ENCODE data around the gene OLAH.
A peak's percentile ranks its signal among the peaks of the same experiment; 100 is the strongest.

Gene OLAH

DNA sequence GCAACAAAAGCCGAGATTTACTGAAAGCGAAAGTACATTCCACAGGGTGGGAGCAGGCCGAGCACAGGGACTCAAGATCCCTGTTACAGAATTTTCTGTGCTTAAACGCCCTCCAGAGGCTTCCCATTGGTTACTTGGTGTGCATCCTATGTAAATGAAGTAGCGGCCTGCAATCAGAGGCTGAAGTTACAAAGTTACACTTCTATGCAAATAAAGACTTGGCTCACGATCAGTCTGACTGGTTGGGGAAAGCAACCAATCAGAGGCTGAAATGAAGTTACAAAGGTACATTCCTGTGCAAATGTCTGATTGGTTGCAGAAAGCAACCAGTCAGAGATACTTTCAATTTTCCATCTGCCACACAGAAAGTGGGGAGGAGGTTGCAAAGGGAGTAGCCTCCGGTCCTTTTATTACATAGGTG, 40.8 kb downstream of the OLAH start:
- H3K36me3 ChIP-seq (ENCODE audit: control insufficient read depth in 2 of 2, insufficient read depth in 1 of 2, low read length in 2 of 2), result no peaks in the 10 kb centered on the region
- H3K4me1 ChIP-seq (ENCODE audit: control insufficient read depth, insufficient read depth, low read length), result no peaks in the 10 kb centered on the region
- no peak overlapping the region for H3K27ac ChIP-seq (ENCODE audit: extremely low read depth, low read depth, low read length)
- H3K9me3 ChIP-seq (ENCODE audit: control insufficient read depth, insufficient read depth, low read depth, low read length), result no peaks in the 10 kb centered on the region
- ChIA-PET POLR2A (no interaction called here), CTCF (no interaction called here)
- peak overlapping the region; percentile 15; the same call in 1 of the 2 replicates for H3K4me3 ChIP-seq (ENCODE audit: low read depth, low read length)
- peak; percentile 45; the same call in 1 of the 2 replicates for TF ChIP-seq ZNF350 (tag by site-specific recombination; IDR thresholded peaks at IDR 0.05)
- TF ChIP-seq, protein P1, sequence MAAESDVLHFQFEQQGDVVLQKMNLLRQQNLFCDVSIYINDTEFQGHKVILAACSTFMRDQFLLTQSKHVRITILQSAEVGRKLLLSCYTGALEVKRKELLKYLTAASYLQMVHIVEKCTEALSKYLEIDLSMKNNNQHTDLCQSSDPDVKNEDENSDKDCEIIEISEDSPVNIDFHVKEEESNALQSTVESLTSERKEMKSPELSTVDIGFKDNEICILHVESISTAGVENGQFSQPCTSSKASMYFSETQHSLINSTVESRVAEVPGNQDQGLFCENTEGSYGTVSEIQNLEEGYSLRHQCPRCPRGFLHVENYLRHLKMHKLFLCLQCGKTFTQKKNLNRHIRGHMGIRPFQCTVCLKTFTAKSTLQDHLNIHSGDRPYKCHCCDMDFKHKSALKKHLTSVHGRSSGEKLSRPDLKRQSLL (tag by site-specific recombination; IDR thresholded peaks at IDR 0.05), result no peak
- TF ChIP-seq SP2 (tag by site-specific recombination; IDR thresholded peaks at IDR 0.05), result peak; percentile 47
- TF ChIP-seq ZBTB17 (tag by site-specific recombination; IDR thresholded peaks at IDR 0.05), result 0 out of 2 replicates have a peak, but pooled peaks have one; percentile 26
- no peak for TF ChIP-seq MEIS1 (CRISPR knock-in tag; IDR thresholded peaks at IDR 0.05; ENCODE audit: borderline replicate concordance)

- Histone ChIP-seq H3K9me3 (ENCODE audit: control insufficient read depth, insufficient read depth, low read depth, low read length) (no peaks in the 10 kb centered on the region), H3K27ac (ENCODE audit: extremely low read depth, low read depth, low read length) (peak within 1 kb of the TSS; percentile 64; the same call in 1 of the 2 replicates), H3K4me3 (ENCODE audit: low read depth, low read length) (peak within 1 kb of the TSS; percentile 58), H3K4me1 (ENCODE audit: control insufficient read depth, insufficient read depth, low read length) (no peaks in the 10 kb centered on the region), H3K36me3 (ENCODE audit: control insufficient read depth in 2 of 2, insufficient read depth in 1 of 2, low read length in 2 of 2) (no peaks in the 10 kb centered on the region)
- ChIA-PET POLR2A (no interaction called here), CTCF (no interaction called here)
- TF ChIP-seq ZNF639 (tag by site-specific recombination; IDR thresholded peaks at IDR 0.05) (no peak), SCRT2 (tag by site-specific recombination; IDR thresholded peaks at IDR 0.05) (peak; percentile 80), SP3 (tag by site-specific recombination; IDR thresholded peaks at IDR 0.05) (peak; percentile 69), ZBTB26 (tag by site-specific recombination; optimal IDR thresholded peaks at IDR 0.05) (peak; percentile 88), ZNF366 (tag by site-specific recombination; conservative IDR thresholded peaks at IDR 0.05) (peak; percentile 77), ZNF747 (tag by site-specific recombination; IDR thresholded peaks at IDR 0.05) (no peak), ZBTB48 (tag by site-specific recombination; IDR thresholded peaks at IDR 0.05) (peak; percentile 98), ZNF76 (tag by site-specific recombination; IDR thresholded peaks at IDR 0.05; ENCODE audit: borderline replicate concordance, low read depth) (peak; percentile 61; the same call in 1 of the 2 replicates), EGR2 (tag by site-specific recombination; IDR thresholded peaks at IDR 0.05; ENCODE audit: low read depth) (peak; percentile 75), ZNF2 (tag by site-specific recombination; IDR thresholded peaks at IDR 0.05) (peak; percentile 91; the same call in 1 of the 2 replicates), SCRT1 (tag by site-specific recombination; IDR thresholded peaks at IDR 0.05; ENCODE audit: borderline replicate concordance) (no peak)
- TF ChIP-seq, protein P2, sequence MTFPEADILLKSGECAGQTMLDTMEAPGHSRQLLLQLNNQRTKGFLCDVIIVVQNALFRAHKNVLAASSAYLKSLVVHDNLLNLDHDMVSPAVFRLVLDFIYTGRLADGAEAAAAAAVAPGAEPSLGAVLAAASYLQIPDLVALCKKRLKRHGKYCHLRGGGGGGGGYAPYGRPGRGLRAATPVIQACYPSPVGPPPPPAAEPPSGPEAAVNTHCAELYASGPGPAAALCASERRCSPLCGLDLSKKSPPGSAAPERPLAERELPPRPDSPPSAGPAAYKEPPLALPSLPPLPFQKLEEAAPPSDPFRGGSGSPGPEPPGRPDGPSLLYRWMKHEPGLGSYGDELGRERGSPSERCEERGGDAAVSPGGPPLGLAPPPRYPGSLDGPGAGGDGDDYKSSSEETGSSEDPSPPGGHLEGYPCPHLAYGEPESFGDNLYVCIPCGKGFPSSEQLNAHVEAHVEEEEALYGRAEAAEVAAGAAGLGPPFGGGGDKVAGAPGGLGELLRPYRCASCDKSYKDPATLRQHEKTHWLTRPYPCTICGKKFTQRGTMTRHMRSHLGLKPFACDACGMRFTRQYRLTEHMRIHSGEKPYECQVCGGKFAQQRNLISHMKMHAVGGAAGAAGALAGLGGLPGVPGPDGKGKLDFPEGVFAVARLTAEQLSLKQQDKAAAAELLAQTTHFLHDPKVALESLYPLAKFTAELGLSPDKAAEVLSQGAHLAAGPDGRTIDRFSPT (tag by site-specific recombination; IDR thresholded peaks at IDR 0.05), result peak; percentile 60
- TF ChIP-seq, protein P3, sequence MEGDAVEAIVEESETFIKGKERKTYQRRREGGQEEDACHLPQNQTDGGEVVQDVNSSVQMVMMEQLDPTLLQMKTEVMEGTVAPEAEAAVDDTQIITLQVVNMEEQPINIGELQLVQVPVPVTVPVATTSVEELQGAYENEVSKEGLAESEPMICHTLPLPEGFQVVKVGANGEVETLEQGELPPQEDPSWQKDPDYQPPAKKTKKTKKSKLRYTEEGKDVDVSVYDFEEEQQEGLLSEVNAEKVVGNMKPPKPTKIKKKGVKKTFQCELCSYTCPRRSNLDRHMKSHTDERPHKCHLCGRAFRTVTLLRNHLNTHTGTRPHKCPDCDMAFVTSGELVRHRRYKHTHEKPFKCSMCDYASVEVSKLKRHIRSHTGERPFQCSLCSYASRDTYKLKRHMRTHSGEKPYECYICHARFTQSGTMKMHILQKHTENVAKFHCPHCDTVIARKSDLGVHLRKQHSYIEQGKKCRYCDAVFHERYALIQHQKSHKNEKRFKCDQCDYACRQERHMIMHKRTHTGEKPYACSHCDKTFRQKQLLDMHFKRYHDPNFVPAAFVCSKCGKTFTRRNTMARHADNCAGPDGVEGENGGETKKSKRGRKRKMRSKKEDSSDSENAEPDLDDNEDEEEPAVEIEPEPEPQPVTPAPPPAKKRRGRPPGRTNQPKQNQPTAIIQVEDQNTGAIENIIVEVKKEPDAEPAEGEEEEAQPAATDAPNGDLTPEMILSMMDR (tag by site-specific recombination; IDR thresholded peaks at IDR 0.05), result peak; percentile 82
- TF ChIP-seq, protein P4, sequence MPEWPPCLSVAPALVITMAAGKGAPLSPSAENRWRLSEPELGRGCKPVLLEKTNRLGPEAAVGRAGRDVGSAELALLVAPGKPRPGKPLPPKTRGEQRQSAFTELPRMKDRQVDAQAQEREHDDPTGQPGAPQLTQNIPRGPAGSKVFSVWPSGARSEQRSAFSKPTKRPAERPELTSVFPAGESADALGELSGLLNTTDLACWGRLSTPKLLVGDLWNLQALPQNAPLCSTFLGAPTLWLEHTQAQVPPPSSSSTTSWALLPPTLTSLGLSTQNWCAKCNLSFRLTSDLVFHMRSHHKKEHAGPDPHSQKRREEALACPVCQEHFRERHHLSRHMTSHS (tag by site-specific recombination; IDR thresholded peaks at IDR 0.05), result no peak
Measured at GRCh38 chr10:15088428-15089261, 44.9 kb downstream of the OLAH start, which contains the start of gene ACBD7. TSS of gene ACBD7 (minus strand) at chr10:15088776. CDS start at chr10:15088728, 48 bp downstream.
